Measurements from ENCODE around the gene ATXN7. TPM values are rescaled to one million over a fixed set of nuclear protein-coding genes. Genes with fewer than 3 reads are reported as not detected.

Gene ATXN7
- 6.3 and 18.5 TPM in 2 replicates for total RNA-seq

DNA sequence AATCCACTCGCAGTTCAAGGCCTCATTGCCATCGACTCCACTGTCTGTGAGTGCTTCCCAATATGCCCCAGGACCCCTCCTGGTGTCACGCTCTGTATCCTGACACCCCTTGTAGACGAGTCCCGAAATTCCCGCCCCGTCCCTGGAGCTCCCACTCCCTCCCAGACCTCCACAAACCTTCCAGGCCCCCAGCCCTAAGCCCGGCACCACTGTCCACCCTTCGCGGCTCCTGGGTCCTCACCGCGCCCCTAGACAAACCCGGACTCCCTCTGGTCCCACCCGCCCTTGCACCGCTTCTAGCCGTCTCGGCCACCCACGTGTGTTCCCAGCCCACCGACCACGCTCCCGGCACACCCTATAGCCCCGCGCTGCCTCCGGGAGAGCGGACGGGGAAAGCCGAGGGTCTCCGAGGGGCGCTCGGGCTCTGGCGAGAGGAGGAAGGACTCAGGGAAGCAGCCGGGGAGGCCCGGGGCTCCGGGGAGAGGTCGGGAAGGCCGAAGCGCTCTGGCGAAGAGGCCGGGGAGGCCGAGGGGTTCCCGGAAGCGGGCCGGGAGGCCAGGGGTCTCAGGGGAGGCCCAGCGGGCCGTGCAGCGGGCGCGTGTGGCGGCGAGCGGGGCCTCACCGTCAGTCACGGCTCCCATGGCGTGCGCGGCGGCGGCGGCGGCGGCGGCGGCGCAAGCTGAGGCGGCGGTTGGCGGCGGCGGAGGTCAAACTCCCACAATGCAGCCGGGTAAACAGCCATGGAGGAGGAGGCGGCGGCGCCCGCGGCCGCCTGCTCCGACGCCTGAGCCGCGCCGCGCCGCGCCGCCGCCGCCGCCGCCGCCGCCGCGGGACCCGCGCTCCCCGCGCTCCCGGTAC lies at the start of gene ATXN7, which contains the start of gene THOC7:
TSS of gene ATXN7 (plus strand) at position 718 of the 858 bp plus-strand sequence. CDS start 48,732 bp downstream, outside the sequence.
TSS of gene THOC7 (minus strand) at position 656 of the 858 bp plus-strand sequence. CDS start at position 641, 15 bp downstream.

DNA sequence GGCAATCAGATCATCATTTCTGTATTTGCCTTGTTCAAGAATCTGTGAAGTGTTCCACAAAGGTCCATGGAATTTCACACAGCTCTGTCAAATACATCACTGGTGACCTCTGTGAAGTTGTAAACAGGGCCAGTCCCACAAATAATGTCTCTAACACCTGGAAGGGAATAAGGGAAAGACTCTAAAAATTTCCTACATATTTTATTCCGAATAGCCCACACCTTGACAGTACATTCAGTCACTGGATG lies 44.6 kb upstream of the ATXN7 start, which contains the start of gene C3orf49:
TSS of gene C3orf49 (plus strand) at position 149 of the 248 bp plus-strand sequence. CDS start 173 bp downstream, outside the sequence.

DNA sequence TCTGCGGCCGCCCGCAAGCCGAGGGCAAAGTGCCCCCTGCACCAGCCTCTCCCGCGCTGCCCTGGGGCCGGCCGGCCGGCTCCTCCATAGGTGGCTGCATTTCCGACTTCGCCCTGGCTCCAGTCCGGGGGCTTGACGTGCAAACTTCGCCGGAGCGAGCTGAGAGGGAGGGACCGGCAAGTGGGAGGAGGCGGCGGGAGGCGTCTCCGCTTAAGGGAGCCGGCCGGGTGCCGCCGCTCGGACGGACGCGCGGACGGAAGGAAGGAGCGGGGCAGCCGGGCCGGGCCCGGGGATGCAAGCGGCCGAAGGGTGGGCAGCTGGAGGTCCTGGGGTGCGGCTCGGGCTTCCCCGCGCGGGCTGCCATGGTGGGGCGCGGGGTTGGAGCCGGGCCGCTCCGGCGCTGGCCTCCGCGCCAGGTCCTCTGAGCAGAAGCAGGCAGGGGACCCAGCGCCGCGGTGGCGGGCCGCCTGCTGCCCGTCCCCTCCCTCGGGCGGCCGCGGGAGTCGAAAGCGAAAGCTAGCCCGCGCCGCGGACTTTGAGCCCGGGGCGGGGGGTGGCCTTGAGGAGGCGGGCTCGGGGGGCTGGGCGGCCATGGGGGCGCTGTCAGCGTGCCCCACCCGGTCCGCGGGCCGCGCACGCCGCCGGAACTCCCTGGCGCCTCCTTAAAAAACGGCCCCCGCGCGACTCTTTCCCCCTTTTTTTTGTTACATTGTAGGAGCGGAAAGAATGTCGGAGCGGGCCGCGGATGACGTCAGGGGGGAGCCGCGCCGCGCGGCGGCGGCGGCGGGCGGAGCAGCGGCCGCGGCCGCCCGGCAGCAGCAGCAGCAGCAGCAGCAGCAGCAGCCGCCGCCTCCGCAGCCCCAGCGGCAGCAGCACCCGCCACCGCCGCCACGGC lies 48.5 kb downstream of the ATXN7 start, which contains the start of gene SCAANT1:
TSS of gene SCAANT1 (minus strand) at position 511 of the 895 bp plus-strand sequence.

GRCh38 chr3:64023187-64023860 lies 159.7 kb downstream of the ATXN7 start, which contains the start of gene PSMD6:
PSMD6 (minus strand) TSS chr3:64023494; CDS start chr3:64023419, 75 bp downstream.

Other genes with a start within 250 kb of the ATXN7 start
- gene SNTN, start 211.2 kb upstream of the ATXN7 start, total RNA-seq: not detected in 2 replicates
- not detected in 2 replicates for gene C3orf49, start 44.6 kb upstream of the ATXN7 start, total RNA-seq
- gene THOC7, start 62 bp upstream of the ATXN7 start, total RNA-seq: 32.1 and 35.2 TPM in 2 replicates
- gene SCAANT1, start 48.5 kb downstream of the ATXN7 start, total RNA-seq: not detected in 2 replicates
- 71.2 and 97.0 TPM in 2 replicates for gene PSMD6, start 159.6 kb downstream of the ATXN7 start, total RNA-seq

Measured in bladder microvascular endothelial cell (primary cell).